Measurements from ENCODE around the gene LRRC47.

LRRC47 gene

GRCh38 chr1:3780901-3781300 is 15.4 kb downstream of the LRRC47 start:
- Histone ChIP-seq H3K4me1 (ENCODE audit: insufficient read depth, low read length) (no peaks in the 10 kb centered on the region), H3K4me3 (ENCODE audit: low read depth in 1 of 2, low read length in 2 of 2) (no peak overlapping the region), H3K27me3 (ENCODE audit: control insufficient read depth in 1 of 2, insufficient read depth in 2 of 2, low read length in 2 of 2) (no peaks in the 10 kb centered on the region), H3K9ac (ENCODE audit: low read length) (no peak overlapping the region), H3K36me3 (ENCODE audit: insufficient read depth, low read length) (peaks cover 59% of the 10 kb centered on the region), H3K9me3 (ENCODE audit: low read length) (no peaks in the 10 kb centered on the region), H3K27ac (ENCODE audit: low read depth, low read length) (no peak overlapping the region)

GRCh38 chr1:3779912-3780416 is 16.3 kb downstream of the LRRC47 start:
- Histone ChIP-seq H3K4me1 (ENCODE audit: insufficient read depth, low read length) (peaks cover 5% of the 10 kb centered on the region), H3K4me3 (ENCODE audit: low read depth in 1 of 2, low read length in 2 of 2) (no peak overlapping the region), H3K36me3 (ENCODE audit: insufficient read depth, low read length) (peaks cover 50% of the 10 kb centered on the region), H3K9me3 (ENCODE audit: low read length) (no peaks in the 10 kb centered on the region), H3K9ac (ENCODE audit: low read length) (no peak overlapping the region), H3K27me3 (ENCODE audit: control insufficient read depth in 1 of 2, insufficient read depth in 2 of 2, low read length in 2 of 2) (no peaks in the 10 kb centered on the region), H3K27ac (ENCODE audit: low read depth, low read length) (no peak overlapping the region)

GRCh38 chr1:3779265-3779911 is 16.9 kb downstream of the LRRC47 start:
- no peak overlapping the region for H3K9ac ChIP-seq (ENCODE audit: low read length)
- peaks cover 46% of the 10 kb centered on the region for H3K36me3 ChIP-seq (ENCODE audit: insufficient read depth, low read length)
- H3K4me3 ChIP-seq (ENCODE audit: low read depth in 1 of 2, low read length in 2 of 2): no peak overlapping the region

DNA sequence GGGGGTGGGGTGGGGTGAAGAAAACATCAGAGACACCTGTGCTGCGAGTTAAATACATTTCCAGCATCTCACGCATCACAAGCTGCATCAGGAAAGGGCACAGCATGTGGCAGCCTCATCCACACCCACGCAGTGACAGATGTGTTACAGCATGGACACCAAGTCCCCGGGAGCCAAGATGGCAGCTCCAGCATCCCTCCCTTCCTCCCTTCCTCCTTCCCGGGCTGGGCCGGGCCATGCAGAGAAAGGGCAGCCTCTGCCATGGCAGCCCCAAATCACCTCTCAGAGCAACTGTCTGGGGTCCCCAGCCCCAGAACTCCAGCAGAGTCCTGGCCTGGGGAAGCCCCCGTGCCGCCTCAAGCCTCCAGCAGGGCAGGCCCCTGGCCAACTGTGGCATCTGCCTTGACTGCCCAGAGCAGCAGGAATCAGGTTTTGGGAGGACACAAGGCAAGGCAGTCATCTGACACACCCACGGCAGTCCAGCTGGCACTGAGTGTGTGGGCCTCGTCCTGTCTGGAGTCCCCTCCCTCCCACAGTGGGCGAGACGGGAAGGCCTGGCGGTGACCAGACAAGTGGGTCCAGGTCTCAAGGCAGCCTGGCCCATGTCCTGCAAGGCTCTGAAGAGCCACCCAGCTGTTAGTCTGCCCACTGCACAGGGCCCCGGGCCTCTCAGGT is 17.6 kb downstream of the LRRC47 start:
- H3K4me3 ChIP-seq (ENCODE audit: low read depth in 1 of 2, low read length in 2 of 2): no peak overlapping the region
- H3K27ac ChIP-seq (ENCODE audit: low read depth, low read length): no peak overlapping the region
- H3K9ac ChIP-seq (ENCODE audit: low read length): no peak overlapping the region
- peaks cover 6% of the 10 kb centered on the region for H3K4me1 ChIP-seq (ENCODE audit: insufficient read depth, low read length)
- H3K27me3 ChIP-seq (ENCODE audit: control insufficient read depth in 1 of 2, insufficient read depth in 2 of 2, low read length in 2 of 2): no peaks in the 10 kb centered on the region
- H3K36me3 ChIP-seq (ENCODE audit: insufficient read depth, low read length): peaks cover 46% of the 10 kb centered on the region
- H3K9me3 ChIP-seq (ENCODE audit: low read length): no peaks in the 10 kb centered on the region

More at GRCh38 chr1:3779265-3779911, 16.9 kb downstream of the LRRC47 start:
- H3K4me1 ChIP-seq (ENCODE audit: insufficient read depth, low read length): peaks cover 6% of the 10 kb centered on the region
- H3K9me3 ChIP-seq (ENCODE audit: low read length): no peaks in the 10 kb centered on the region
- H3K27ac ChIP-seq (ENCODE audit: low read depth, low read length): no peak overlapping the region
- no peaks in the 10 kb centered on the region for H3K27me3 ChIP-seq (ENCODE audit: control insufficient read depth in 1 of 2, insufficient read depth in 2 of 2, low read length in 2 of 2)

GRCh38 chr1:3777647-3778589 is 18.4 kb downstream of the LRRC47 start:
- Histone ChIP-seq H3K27ac (ENCODE audit: low read depth, low read length) (no peak overlapping the region), H3K27me3 (ENCODE audit: control insufficient read depth in 1 of 2, insufficient read depth in 2 of 2, low read length in 2 of 2) (no peaks in the 10 kb centered on the region), H3K36me3 (ENCODE audit: insufficient read depth, low read length) (peaks cover 39% of the 10 kb centered on the region), H3K4me3 (ENCODE audit: low read depth in 1 of 2, low read length in 2 of 2) (no peak overlapping the region), H3K9ac (ENCODE audit: low read length) (no peak overlapping the region), H3K4me1 (ENCODE audit: insufficient read depth, low read length) (peaks cover 12% of the 10 kb centered on the region), H3K9me3 (ENCODE audit: low read length) (no peaks in the 10 kb centered on the region)

- peaks cover 31% of the 10 kb centered on the region for H3K36me3 ChIP-seq (ENCODE audit: insufficient read depth, low read length)
- H3K27me3 ChIP-seq (ENCODE audit: control insufficient read depth in 1 of 2, insufficient read depth in 2 of 2, low read length in 2 of 2): no peaks in the 10 kb centered on the region
- H3K27ac ChIP-seq (ENCODE audit: low read depth, low read length): no peak overlapping the region
- no peak overlapping the region for H3K4me3 ChIP-seq (ENCODE audit: low read depth in 1 of 2, low read length in 2 of 2)
- no peaks in the 10 kb centered on the region for H3K9me3 ChIP-seq (ENCODE audit: low read length)
- H3K9ac ChIP-seq (ENCODE audit: low read length): no peak overlapping the region
- H3K4me1 ChIP-seq (ENCODE audit: insufficient read depth, low read length): peaks cover 12% of the 10 kb centered on the region
Measured at GRCh38 chr1:3777078-3777547, 19.2 kb downstream of the LRRC47 start.

GRCh38 chr1:3776231-3776961 is 19.9 kb downstream of the LRRC47 start:
- Histone ChIP-seq H3K4me1 (ENCODE audit: insufficient read depth, low read length) (peaks cover 17% of the 10 kb centered on the region), H3K36me3 (ENCODE audit: insufficient read depth, low read length) (peaks cover 24% of the 10 kb centered on the region), H3K4me3 (ENCODE audit: low read depth in 1 of 2, low read length in 2 of 2) (no peak overlapping the region), H3K27ac (ENCODE audit: low read depth, low read length) (no peak overlapping the region), H3K27me3 (ENCODE audit: control insufficient read depth in 1 of 2, insufficient read depth in 2 of 2, low read length in 2 of 2) (no peaks in the 10 kb centered on the region), H3K9ac (ENCODE audit: low read length) (no peak overlapping the region), H3K9me3 (ENCODE audit: low read length) (no peaks in the 10 kb centered on the region)

GRCh38 chr1:3775490-3776230 is 20.6 kb downstream of the LRRC47 start:
- Histone ChIP-seq H3K9ac (ENCODE audit: low read length) (no peak overlapping the region), H3K36me3 (ENCODE audit: insufficient read depth, low read length) (peaks cover 17% of the 10 kb centered on the region), H3K4me1 (ENCODE audit: insufficient read depth, low read length) (peaks cover 23% of the 10 kb centered on the region), H3K9me3 (ENCODE audit: low read length) (no peaks in the 10 kb centered on the region), H3K27ac (ENCODE audit: low read depth, low read length) (no peak overlapping the region), H3K27me3 (ENCODE audit: control insufficient read depth in 1 of 2, insufficient read depth in 2 of 2, low read length in 2 of 2) (no peaks in the 10 kb centered on the region), H3K4me3 (ENCODE audit: low read depth in 1 of 2, low read length in 2 of 2) (no peak overlapping the region)

GRCh38 chr1:3774946-3775489 is 21.3 kb downstream of the LRRC47 start:
- H3K4me1 ChIP-seq (ENCODE audit: insufficient read depth, low read length): peaks cover 23% of the 10 kb centered on the region
- H3K9me3 ChIP-seq (ENCODE audit: low read length): no peaks in the 10 kb centered on the region
- H3K27ac ChIP-seq (ENCODE audit: low read depth, low read length): no peak overlapping the region
- peaks cover 10% of the 10 kb centered on the region for H3K36me3 ChIP-seq (ENCODE audit: insufficient read depth, low read length)
- no peak overlapping the region for H3K9ac ChIP-seq (ENCODE audit: low read length)
- H3K4me3 ChIP-seq (ENCODE audit: low read depth in 1 of 2, low read length in 2 of 2): no peak overlapping the region
- no peaks in the 10 kb centered on the region for H3K27me3 ChIP-seq (ENCODE audit: control insufficient read depth in 1 of 2, insufficient read depth in 2 of 2, low read length in 2 of 2)

GRCh38 chr1:3774276-3774945 is 21.9 kb downstream of the LRRC47 start:
- Histone ChIP-seq H3K4me3 (ENCODE audit: low read depth in 1 of 2, low read length in 2 of 2) (no peak overlapping the region), H3K27me3 (ENCODE audit: control insufficient read depth in 1 of 2, insufficient read depth in 2 of 2, low read length in 2 of 2) (no peaks in the 10 kb centered on the region), H3K9me3 (ENCODE audit: low read length) (no peaks in the 10 kb centered on the region), H3K27ac (ENCODE audit: low read depth, low read length) (no peak overlapping the region), H3K4me1 (ENCODE audit: insufficient read depth, low read length) (peaks cover 23% of the 10 kb centered on the region), H3K9ac (ENCODE audit: low read length) (no peak overlapping the region), H3K36me3 (ENCODE audit: insufficient read depth, low read length) (peaks cover 4% of the 10 kb centered on the region)
